Epidermal melanocyte (primary cell): ENCODE results near the gene TM6SF1.
"Not testable (repeated sequence)": the region's sequence is repeated elsewhere in the genome, so short reads cannot be mapped to it uniquely, and the experiment has no call there.

ENCODE experiments used
- DNase-seq: peaks from one replicate; pipeline ENCODE4 v3.0.0; 2011; ENCODE audit warnings: low spot score; ENCODE audit not compliant: insufficient read length

TM6SF1 gene

GRCh38 chr15:83087576-83087975, 19.9 kb upstream of the TM6SF1 start:
- no peak for DNase-seq

GRCh38 chr15:83088876-83089275, 18.6 kb upstream of the TM6SF1 start:
- no peak for DNase-seq

DNA sequence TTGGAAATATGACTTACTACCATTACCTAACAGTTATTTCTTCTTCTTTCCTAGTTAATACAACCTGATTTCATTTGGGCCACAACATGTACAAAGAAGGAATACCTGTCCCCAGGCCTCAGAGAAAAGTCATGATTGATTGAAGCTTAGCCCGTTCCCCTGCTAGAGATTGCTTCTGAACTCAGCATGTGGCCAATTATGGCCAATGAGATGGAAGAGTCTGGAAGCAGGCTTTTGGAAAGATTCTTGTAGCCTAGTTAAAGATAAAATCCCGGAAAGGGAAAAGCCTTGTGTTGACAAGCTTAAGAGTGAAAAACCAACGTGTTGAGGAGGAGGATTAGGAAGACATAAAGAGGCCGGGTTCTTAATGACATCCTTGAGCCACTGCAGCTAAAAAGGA, 17.0 kb upstream of the TM6SF1 start:
- DNase-seq: no peak

DNA sequence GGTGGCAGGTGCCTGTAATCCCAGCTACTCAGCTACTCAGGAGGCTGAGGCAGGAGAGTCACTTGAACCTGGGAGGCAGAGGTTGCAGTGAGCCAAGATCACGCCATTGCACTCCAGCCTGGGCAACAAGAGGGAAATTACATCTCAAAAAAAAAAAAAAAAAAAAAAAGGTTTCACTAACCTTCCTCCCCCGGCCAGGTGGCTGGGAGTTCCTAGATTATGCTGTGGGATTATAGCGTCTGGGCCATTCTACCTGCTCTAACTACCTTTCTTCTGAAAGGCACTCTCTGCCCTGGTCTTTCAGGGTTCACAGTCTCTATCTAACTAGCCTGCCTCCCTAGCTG, 15.5 kb upstream of the TM6SF1 start:
- DNase-seq: not testable (repeated sequence)

- DNase-seq: no peak
Observed at GRCh38 chr15:83092309-83092976, 15.0 kb upstream of the TM6SF1 start.

DNA sequence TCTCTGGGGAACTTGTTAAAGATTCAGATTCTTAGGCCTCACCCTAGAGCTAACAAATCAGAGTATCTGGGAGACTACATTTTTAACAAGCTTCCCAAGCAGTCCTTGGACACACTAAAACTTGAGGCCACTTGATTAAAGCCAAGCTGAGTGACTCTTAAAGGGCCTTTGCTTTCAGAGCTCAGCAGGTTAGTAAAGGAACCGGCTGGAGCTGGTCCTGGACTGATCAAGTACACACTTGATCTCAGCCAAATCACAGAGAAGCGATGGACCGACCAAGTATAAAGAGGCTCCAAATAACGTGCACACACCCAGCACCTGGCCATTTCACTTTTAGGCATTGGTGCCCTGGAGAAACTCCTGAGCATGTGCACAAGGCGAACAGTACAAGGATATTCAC, 12.9 kb upstream of the TM6SF1 start:
- DNase-seq: no peak

GRCh38 chr15:83098079-83098478, 9.4 kb upstream of the TM6SF1 start:
- DNase-seq: no peak

- DNase-seq: no peak
Observed at GRCh38 chr15:83099290-83099689, 8.2 kb upstream of the TM6SF1 start.

- DNase-seq: no peak
Observed at GRCh38 chr15:83100097-83100646, 7.3 kb upstream of the TM6SF1 start.

- DNase-seq: no peak
Observed at GRCh38 chr15:83102346-83102745, 5.1 kb upstream of the TM6SF1 start.

DNA sequence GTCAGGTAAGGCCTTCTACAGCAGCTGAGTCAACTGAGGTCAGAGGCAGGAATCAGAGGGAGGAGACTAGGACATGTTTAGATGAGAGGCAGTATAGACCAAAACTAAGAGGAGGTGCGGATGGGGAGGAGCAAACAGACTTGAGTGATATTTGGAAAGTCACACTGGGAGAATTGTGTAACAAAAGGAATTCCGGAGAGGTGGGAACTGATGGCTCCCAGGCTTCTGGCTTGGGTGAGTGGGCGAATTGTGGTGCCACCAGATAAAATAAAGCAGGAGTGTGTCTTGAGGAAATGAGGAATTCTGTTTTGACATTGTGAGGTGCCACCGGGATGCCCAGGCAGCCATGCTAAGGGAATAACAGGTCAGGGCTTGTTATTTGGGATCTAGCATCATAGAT, 3.3 kb upstream of the TM6SF1 start:
- no peak for DNase-seq

GRCh38 chr15:83105440-83105839, 2.0 kb upstream of the TM6SF1 start:
- DNase-seq: no peak

GRCh38 chr15:83107841-83108181, 366 bp downstream of the TM6SF1 start:
- no peak for DNase-seq

- no peak for DNase-seq
Observed at GRCh38 chr15:83108266-83109219, 1.1 kb downstream of the TM6SF1 start.

DNA sequence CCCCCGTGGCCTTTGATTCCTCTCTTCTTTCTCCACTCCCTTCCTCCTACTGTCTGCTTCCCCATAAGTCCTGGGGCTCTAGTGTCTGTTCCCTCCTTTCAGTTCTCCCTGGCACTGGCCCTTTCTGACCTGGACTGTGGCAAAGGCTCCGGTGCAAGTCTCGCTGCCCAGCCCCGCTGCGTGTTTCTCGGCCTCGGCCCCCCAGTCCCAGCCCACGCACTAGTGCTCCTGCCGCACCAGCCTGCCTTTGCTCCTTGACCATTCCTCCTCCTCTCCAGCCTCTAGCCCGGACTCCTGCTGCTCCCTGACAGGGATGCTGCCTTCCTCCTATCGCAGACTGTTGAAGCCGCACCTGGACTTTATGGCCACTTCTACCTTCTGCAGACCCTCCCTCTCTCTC, 2.1 kb downstream of the TM6SF1 start:
- no peak for DNase-seq

DNA sequence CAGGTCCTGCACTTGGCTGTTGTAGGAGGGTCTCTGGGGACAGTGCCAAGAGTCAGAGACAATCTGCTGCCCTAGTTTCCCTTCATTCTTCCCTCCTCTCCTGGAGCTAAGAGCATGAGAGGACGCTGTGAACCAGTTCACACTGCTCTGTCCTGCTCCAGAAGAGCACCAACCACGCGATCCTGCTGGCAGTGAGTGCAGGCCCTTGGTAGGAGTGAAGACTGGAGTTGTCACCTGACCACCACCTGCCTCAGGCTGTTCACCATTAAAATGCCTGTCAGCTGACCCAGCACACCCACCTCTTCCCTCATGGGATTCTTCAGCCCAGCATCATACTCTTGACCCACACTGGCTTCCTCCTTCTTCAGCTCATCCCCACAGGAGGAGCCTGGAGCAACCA, 2.9 kb downstream of the TM6SF1 start:
- DNase-seq: no peak

DNA sequence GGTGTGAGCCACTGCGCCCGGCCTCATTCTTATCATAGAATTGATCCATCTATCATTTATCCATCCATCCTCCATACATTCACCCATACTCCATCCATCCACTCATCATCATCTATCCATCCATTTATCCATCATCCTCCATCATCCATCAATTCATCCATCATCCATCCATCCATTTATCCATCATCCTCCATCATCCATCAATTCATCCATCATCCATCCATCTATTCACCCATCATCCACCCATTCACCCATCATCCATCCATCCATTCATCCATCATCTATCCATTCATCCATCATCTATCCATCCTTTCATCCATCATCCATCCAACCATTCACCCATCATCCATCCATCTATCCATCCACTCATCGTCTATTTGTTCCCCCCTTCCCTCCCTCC, 3.7 kb downstream of the TM6SF1 start:
- DNase-seq: no peak

GRCh38 chr15:83112233-83112955, 4.9 kb downstream of the TM6SF1 start:
- DNase-seq: no peak

DNA sequence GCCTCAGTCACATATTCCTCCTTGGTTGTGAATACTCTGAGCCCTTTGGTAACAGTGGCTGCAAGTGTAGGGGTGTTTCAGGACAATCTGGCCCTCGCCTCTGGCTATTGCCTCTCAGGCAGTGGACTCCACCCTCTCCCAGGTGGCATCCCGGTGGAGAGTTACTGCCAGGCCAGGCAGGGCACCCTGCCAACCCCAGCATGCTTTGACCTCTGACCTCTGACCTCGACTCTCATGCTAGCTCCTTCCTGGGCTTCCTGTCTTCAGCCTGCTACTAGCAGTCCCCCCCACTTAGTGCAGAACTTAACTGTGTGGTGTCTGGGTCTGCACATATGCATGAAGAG, 5.5 kb downstream of the TM6SF1 start:
- DNase-seq: no peak

DNA sequence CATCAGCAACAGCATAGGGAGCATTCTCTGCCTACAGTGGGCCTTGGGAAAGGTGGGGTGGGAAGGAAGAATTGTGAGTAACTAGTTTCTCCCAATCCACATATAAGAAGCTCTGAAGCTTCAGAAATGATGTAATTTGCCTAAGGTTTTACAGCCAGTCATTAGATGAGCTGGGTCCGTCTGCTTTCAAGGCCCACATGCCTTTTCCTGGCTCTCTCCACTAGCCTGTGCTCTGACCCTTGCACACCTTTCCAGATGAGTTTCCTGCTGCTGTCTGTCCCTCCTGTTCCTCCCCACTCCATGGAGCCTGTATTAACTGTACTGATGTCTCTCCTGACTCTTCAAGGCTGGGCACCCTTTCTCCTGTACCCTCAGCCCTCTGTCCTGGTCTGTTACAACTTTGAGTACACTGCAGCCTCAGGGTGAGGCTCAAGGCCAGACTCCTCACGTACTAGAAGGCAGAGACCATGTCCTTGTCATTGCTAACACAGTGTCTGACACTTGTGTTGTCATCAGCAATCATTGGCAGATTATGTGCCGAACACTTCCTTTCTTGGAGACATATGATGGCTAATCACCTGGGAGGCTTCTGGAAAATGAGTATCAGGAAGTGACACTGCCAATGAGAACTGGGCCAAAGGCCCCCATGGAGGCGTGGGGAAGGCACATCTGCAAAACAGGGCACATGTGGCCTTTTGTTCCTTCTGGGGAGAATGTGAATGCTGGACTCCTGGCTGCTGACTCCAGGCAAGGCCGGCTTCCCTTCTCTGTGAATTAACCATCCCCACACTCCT, 6.6 kb downstream of the TM6SF1 start:
- DNase-seq: no peak

- no peak for DNase-seq
Observed at GRCh38 chr15:83114856-83115255, 7.4 kb downstream of the TM6SF1 start.
